ENCODE results near the gene UBAC2.

DNA sequence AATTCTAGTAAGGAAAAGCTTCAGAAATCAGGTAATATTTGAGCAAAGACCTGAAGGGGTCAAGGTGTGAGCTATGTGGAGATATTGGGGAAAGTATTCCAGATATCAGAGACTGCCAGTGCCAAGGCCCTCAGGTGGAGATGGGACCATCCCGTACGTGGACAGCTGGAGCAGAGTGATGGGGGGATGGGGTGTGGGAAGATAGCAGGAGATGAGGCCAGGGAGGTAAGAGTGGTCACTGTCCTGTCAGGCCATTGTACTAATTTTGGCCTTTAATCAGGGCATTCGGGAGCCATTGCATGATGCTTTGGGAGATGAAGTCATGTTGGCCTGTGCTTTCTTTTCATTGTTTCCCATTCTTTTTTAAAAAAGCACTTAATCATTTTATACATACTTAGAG lies 70.6 kb downstream of the UBAC2 start:
- no peak for TF ChIP-seq POLR2A (IDR thresholded peaks at IDR 0.05; ENCODE audit: low read depth, low read length)
- TF ChIP-seq, protein P1, sequence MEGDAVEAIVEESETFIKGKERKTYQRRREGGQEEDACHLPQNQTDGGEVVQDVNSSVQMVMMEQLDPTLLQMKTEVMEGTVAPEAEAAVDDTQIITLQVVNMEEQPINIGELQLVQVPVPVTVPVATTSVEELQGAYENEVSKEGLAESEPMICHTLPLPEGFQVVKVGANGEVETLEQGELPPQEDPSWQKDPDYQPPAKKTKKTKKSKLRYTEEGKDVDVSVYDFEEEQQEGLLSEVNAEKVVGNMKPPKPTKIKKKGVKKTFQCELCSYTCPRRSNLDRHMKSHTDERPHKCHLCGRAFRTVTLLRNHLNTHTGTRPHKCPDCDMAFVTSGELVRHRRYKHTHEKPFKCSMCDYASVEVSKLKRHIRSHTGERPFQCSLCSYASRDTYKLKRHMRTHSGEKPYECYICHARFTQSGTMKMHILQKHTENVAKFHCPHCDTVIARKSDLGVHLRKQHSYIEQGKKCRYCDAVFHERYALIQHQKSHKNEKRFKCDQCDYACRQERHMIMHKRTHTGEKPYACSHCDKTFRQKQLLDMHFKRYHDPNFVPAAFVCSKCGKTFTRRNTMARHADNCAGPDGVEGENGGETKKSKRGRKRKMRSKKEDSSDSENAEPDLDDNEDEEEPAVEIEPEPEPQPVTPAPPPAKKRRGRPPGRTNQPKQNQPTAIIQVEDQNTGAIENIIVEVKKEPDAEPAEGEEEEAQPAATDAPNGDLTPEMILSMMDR (conservative IDR thresholded peaks at IDR 0.05; ENCODE audit: low read depth, low read length), result no peak
- TF ChIP-seq NFE2L2 (IDR thresholded peaks at IDR 0.05; ENCODE audit: low read depth, low read length), result no peak
- no peak for TF ChIP-seq RAD21 (IDR thresholded peaks at IDR 0.05; ENCODE audit: low read length)
- TF ChIP-seq, protein P2, sequence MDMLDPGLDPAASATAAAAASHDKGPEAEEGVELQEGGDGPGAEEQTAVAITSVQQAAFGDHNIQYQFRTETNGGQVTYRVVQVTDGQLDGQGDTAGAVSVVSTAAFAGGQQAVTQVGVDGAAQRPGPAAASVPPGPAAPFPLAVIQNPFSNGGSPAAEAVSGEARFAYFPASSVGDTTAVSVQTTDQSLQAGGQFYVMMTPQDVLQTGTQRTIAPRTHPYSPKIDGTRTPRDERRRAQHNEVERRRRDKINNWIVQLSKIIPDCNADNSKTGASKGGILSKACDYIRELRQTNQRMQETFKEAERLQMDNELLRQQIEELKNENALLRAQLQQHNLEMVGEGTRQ (IDR thresholded peaks at IDR 0.05; ENCODE audit: low read depth, low read length), result no peak
- TF ChIP-seq CHD1 (IDR thresholded peaks at IDR 0.05; ENCODE audit: low read depth, low read length), result no peak
- TF ChIP-seq FOS (IDR thresholded peaks at IDR 0.05; ENCODE audit: low read depth, low read length), result no peak
- no peak for TF ChIP-seq MXI1 (IDR thresholded peaks at IDR 0.05; ENCODE audit: borderline replicate concordance, low read depth, low read length)

All from IMR-90 (cell line).